Motor neuron (in vitro differentiated cells): ENCODE results near the gene EXO1. TPM values are rescaled to one million over a fixed set of nuclear protein-coding genes. Genes with fewer than 3 reads are reported as not detected.
"Not testable (repeated sequence)": the region's sequence is repeated elsewhere in the genome, so short reads cannot be mapped to it uniquely, and the experiment has no call there.

ENCODE experiments used
- ATAC-seq, 8 experiments: fragments of 200-7000 bp; cut with Tn5 transposase; replicated peaks in 6 of 8; 2 replicates each; pipeline ENCODE4 v1.8.0; 2021; ENCODE audit warnings: mild to moderate bottlenecking in 8 of 8, moderate library complexity in 8 of 8
- H3K27ac ChIP-seq, 2 donors: fragments of 250-450 bp; sonication (Bioruptor Pico); 2 replicates each; pipeline ENCODE4 v1.9.0; 2021; ENCODE audit warnings: antibody characterized with exemption in 2 of 2, mild to moderate bottlenecking in 2 of 2, moderate library complexity in 1 of 2
- H3K4me1 ChIP-seq, 2 donors: fragments of 250-450 bp; sonication (Bioruptor Pico); replicated peaks in 1 of 2; 2 replicates each; pipeline ENCODE4 v1.6.1; 2021; ENCODE audit warnings: antibody characterized with exemption in 2 of 2, mild to moderate bottlenecking in 2 of 2, moderate library complexity in 1 of 2
- H3K4me3 ChIP-seq, 5 donors: fragments of 250-450 bp; sonication (Bioruptor Pico); 2 replicates each; pipeline ENCODE4 v1.9.0; 2021; ENCODE audit warnings: antibody characterized with exemption in 5 of 5, mild to moderate bottlenecking in 5 of 5, moderate library complexity in 4 of 5
- WGBS, 10 experiments: fragments of 450-650 bp; shearing (Covaris generic); methylation state at CpG; one replicate each; pipeline ENCODE4 v1.0.0; 2022; 5-methylcytosine and 5-hydroxymethylcytosine counted together
- in situ Hi-C, 9 experiments: fragments of 400-800 bp; cut with MboI; loops; one replicate each; pipeline ENCODE4 v1.15.0; 2021; ENCODE audit warnings: low sequenced_read_pairs in 9 of 9, low pct_unique_long_range_greater_than_20kb in 2 of 9; ENCODE audit not compliant: unreplicated experiment in 9 of 9
- total RNA-seq, 8 experiments: library from RNA; unstranded; fragments of 300-600 nt; gene quantifications; 2 replicates each; pipeline versions ENCODE4 v1.2.3 to v1.2.4, GENCODE V29; 2022

EXO1 gene
- total RNA-seq: 10 to 100 TPM in 3 of 8 experiments, 1 to 10 TPM in 4, under 1 TPM in 1; 0.92 to 29.6 (median 1.6) TPM

- in situ Hi-C loops: loop anchor here in 3 of 9 experiments (25.0 kb wide), 1 partner anchor 311 kb away; the partner anchor contains the start of gene KMO (in 3 of the 3)
- 0 to 3% (median 1%) methylated on average over 1 to 61 of the region's 68 CpGs; no CpG with 5 or more reads in 3 of the 10 experiments for WGBS, 10 experiments
Measured at GRCh38 chr1:241847796-241848685, at the start of gene EXO1. Gene EXO1, plus strand, starts transcription at chr1:241848204. Its CDS starts 2,222 bp downstream, at chr1:241850426.

GRCh38 chr1:241799416-241799815, 48.6 kb upstream of the EXO1 start:
- 42 to 100% (median 88%) methylated on average over 1 of the region's 1 CpG; no CpG with 5 or more reads in 3 of the 10 experiments for WGBS, 10 experiments
- Histone ChIP-seq H3K4me3 (no peak overlapping the region), H3K27ac (no peak overlapping the region), H3K4me1 (no peaks in the 10 kb centered on the region)
- in situ Hi-C loops: no loop called here
- ATAC-seq: no peak

More at GRCh38 chr1:241847796-241848685, at the start of gene EXO1:
- Histone ChIP-seq H3K27ac (peak within 1 kb of the TSS; percentile 98 to 99), H3K4me1 (no peaks in the 10 kb centered on the region), H3K4me3 (peak within 1 kb of the TSS; percentile 91 to 99 (median 96))
- ATAC-seq: peak; percentile 97 to 98 (median 98)

- Histone ChIP-seq H3K4me3 (no peak overlapping the region), H3K27ac (no peak overlapping the region), H3K4me1 (no peaks in the 10 kb centered on the region)
- in situ Hi-C loops: no loop called here
- 17 to 89% (median 67%) methylated on average over 1 to 3 of the region's 3 CpGs; no CpG with 5 or more reads in 2 of the 10 experiments for WGBS, 10 experiments
- no peak for ATAC-seq
Measured at GRCh38 chr1:241800640-241801039, 47.4 kb upstream of the EXO1 start.

DNA sequence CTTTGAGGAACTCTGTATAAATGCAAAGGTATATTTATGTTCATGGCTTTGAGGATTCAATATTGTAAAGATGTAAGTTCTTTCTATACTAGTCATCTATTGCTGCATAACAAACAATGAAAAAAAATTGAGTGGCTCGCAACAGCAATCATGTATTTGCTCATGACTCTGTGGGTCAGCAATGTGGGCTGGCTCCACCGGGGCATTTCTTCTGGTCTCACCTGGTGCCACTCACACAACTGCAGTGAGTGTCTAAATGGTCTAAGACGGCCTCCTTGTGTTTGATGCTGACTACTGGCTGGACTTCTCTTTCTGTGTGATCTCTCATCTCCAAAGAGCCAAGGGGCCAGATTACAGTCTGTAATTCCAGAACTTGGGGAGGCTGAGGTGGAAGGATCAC, 45.1 kb upstream of the EXO1 start:
- no peak overlapping the region for H3K4me3 ChIP-seq
- H3K4me1 ChIP-seq: no peaks in the 10 kb centered on the region
- 13 to 97% (median 86%) methylated on average over 1 to 3 of the region's 3 CpGs; no CpG with 5 or more reads in 1 of the 10 experiments for whole genome bisulfite sequencing, 10 experiments
- in situ Hi-C loops: no loop called here
- no peak overlapping the region for H3K27ac ChIP-seq
- ATAC-seq: no peak

GRCh38 chr1:241804706-241805105, 43.3 kb upstream of the EXO1 start:
- in situ Hi-C loops, ATAC-seq, H3K4me3 ChIP-seq, H3K27ac ChIP-seq, H3K4me1 ChIP-seq: not testable (repeated sequence)
- 35 to 100% (median 75%) methylated on average over 1 to 4 of the region's 4 CpGs; no CpG with 5 or more reads in 2 of the 10 experiments for WGBS, 10 experiments

DNA sequence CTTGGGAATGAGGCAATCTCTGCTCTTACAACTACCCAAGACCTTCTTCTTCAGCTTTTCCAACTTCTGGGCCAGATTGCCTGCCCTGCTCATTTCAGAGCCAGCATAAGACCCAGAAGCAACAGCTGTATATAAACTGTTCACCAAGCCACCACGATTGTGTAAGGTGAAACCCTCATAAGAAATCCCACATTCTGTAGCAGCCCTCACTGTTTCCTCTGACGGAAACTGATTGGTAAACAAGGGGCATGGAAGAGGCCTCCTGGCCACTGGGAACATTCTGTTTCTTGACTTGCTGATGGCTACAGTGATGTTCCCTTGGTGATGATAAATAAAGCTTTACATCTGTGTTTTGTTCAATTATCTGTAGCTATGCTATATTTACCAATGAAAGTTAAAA, 39.7 kb upstream of the EXO1 start:
- no peak overlapping the region for H3K4me3 ChIP-seq
- WGBS, 10 experiments: 0 to 100% (median 72%) methylated on average over 1 to 2 of the region's 2 CpGs; no CpG with 5 or more reads in 2 of the 10 experiments
- no peak overlapping the region for H3K27ac ChIP-seq
- no peak for ATAC-seq
- H3K4me1 ChIP-seq: no peaks in the 10 kb centered on the region
- in situ Hi-C loops: no loop called here

GRCh38 chr1:241810769-241811405, 37.1 kb upstream of the EXO1 start:
- peaks cover 0 to 5% of the 10 kb centered on the region in 2 donors for H3K4me1 ChIP-seq
- in situ Hi-C loops: no loop called here
- no peak overlapping the region for H3K4me3 ChIP-seq
- no peak for ATAC-seq
- no peak overlapping the region for H3K27ac ChIP-seq
- WGBS, 10 experiments: 47 to 100% (median 92%) methylated on average over 1 to 7 of the region's 8 CpGs

DNA sequence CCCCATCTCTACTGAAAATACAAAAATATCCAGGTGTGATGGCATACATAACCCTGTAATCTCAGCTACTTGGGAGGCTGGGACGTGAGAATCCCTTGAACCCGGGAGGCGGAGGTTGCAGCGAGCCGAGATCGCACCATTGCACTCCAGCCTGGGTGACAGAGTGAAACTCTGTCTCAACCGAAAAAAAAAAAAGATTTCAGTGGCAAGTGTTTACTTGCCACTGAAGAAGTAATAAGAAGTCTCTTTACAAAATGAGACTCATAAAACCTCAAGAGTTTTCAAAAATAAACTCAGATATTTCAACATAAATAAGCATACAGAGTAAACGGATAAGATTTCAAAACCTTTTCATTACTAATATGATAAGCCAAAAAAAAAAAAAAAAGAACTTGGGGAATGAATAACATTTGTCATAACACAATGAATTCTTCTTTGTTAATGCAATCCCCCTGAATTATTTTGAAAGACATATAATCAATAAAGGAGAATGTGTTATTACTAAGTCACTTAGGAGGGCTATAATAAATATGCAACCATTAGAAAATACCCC, 34.2 kb upstream of the EXO1 start:
- ATAC-seq: no peak
- Histone ChIP-seq H3K27ac (no peak overlapping the region), H3K4me3 (no peak overlapping the region), H3K4me1 (peaks cover 0 to 5% of the 10 kb centered on the region in 2 donors)
- 63 to 99% (median 85%) methylated on average over 2 to 8 of the region's 8 CpGs; no CpG with 5 or more reads in 1 of the 10 experiments for WGBS, 10 experiments
- in situ Hi-C loops: no loop called here

- 45 to 96% (median 82%) methylated on average over 1 to 6 of the region's 6 CpGs; no CpG with 5 or more reads in 1 of the 10 experiments for WGBS, 10 experiments
- in situ Hi-C loops: no loop called here
- Histone ChIP-seq H3K4me1 (peaks cover 0 to 5% of the 10 kb centered on the region in 2 donors), H3K4me3 (no peak overlapping the region), H3K27ac (no peak overlapping the region)
- ATAC-seq: no peak
Measured at GRCh38 chr1:241816008-241816407, 32.0 kb upstream of the EXO1 start.

GRCh38 chr1:241817331-241817792, 30.6 kb upstream of the EXO1 start:
- H3K4me1 ChIP-seq: peaks cover 0 to 5% of the 10 kb centered on the region in 2 donors
- WGBS, 10 experiments: 0 to 100% (median 100%) methylated on average over 1 of the region's 1 CpG; no CpG with 5 or more reads in 5 of the 10 experiments
- no peak overlapping the region for H3K4me3 ChIP-seq
- in situ Hi-C loops: no loop called here
- ATAC-seq: peak in 3 of 8 experiments; percentile 18 to 53 (median 41)
- no peak overlapping the region for H3K27ac ChIP-seq

GRCh38 chr1:241817956-241818612, 29.9 kb upstream of the EXO1 start:
- in situ Hi-C loops: no loop called here
- H3K27ac ChIP-seq: no peak overlapping the region
- no peak overlapping the region for H3K4me3 ChIP-seq
- peaks cover 0 to 5% of the 10 kb centered on the region in 2 donors for H3K4me1 ChIP-seq
- no peak for ATAC-seq
- WGBS, 10 experiments: 33 to 87% (median 79%) methylated on average over 1 to 3 of the region's 3 CpGs

GRCh38 chr1:241819340-241819866, 28.6 kb upstream of the EXO1 start:
- ATAC-seq: peak in 1 of 8 experiments; percentile 41
- Histone ChIP-seq H3K27ac (no peak overlapping the region), H3K4me1 (peaks cover 0 to 4% of the 10 kb centered on the region in 2 donors), H3K4me3 (no peak overlapping the region)
- 60 to 100% (median 80%) methylated on average over 1 to 4 of the region's 4 CpGs; no CpG with 5 or more reads in 1 of the 10 experiments for WGBS, 10 experiments
- in situ Hi-C loops: no loop called here
